K562 (cell line): ENCODE results near the gene ZNF689. TPM values are rescaled to one million over a fixed set of nuclear protein-coding genes. Genes with fewer than 3 reads are reported as not detected.

Source experiments
- ELF4 ChIP-seq: fragments of 450-650 bp; formaldehyde crosslinking; IDR thresholded peaks from 2 replicates; pipeline ENCODE4 v1.4.0; 2022; ENCODE audit warnings: missing genetic modification characterization
- FOXJ3 ChIP-seq: sonication (generic); formaldehyde crosslinking; IDR thresholded peaks from 2 replicates; pipeline ENCODE4 v1.4.0; 2020; ENCODE audit warnings: mild to moderate bottlenecking, missing genetic modification reagents
- HES1 ChIP-seq: fragments of 450-650 bp; IDR thresholded peaks from 2 replicates; pipeline ENCODE4 v1.6.1; 2016; ENCODE audit warnings: low read depth, mild to moderate bottlenecking, moderate library complexity
- MBD1 ChIP-seq: fragments of 250-450 bp; sonication (Bioruptor Pico); IDR thresholded peaks from 2 replicates; pipeline ENCODE4 v1.8.0; 2022; ENCODE audit warnings: inconsistent platforms
- NCOR1 ChIP-seq: fragments of 450-650 bp; IDR thresholded peaks from 2 replicates; pipeline ENCODE4 v1.6.1; 2016; ENCODE audit warnings: mild to moderate bottlenecking, moderate library complexity
- NKRF ChIP-seq: fragments of 450-650 bp; IDR thresholded peaks from 2 replicates; pipeline ENCODE4 v1.6.1; 2016; ENCODE audit warnings: borderline replicate concordance
- SMARCB1 ChIP-seq: IDR thresholded peaks from 2 replicates; pipeline ENCODE4 v1.6.1; 2011; ENCODE audit warnings: improper control_type of control experiment, low read depth; ENCODE audit not compliant: insufficient read length
- TCF7L2 ChIP-seq: fragments of 150-350 bp; IDR thresholded peaks from 2 replicates; pipeline ENCODE4 v1.6.1; 2016; ENCODE audit warnings: low read depth, mild to moderate bottlenecking, low read length, moderate library complexity
- THAP7 ChIP-seq: fragments of 250-450 bp; sonication (Bioruptor Pico); IDR thresholded peaks from 2 replicates; pipeline ENCODE4 v1.5.0; 2021
- TRIM28 ChIP-seq: fragments of 450-650 bp; IDR thresholded peaks from 2 replicates; pipeline ENCODE4 v1.6.1; 2017
- ZFP36 ChIP-seq: fragments of 150-350 bp; IDR thresholded peaks from 2 replicates; pipeline ENCODE4 v1.6.1; 2018; ENCODE audit warnings: low read length, low read depth; ENCODE audit not compliant: partially characterized antibody
- ZNF143 ChIP-seq: sonication (generic); formaldehyde crosslinking; IDR thresholded peaks from 2 replicates; pipeline ENCODE4 v1.9.0; 2022; ENCODE audit warnings: mild to moderate bottlenecking, missing genetic modification reagents
- ZNF280A ChIP-seq: fragments of 450-650 bp; IDR thresholded peaks from 2 replicates; pipeline ENCODE4 v1.6.1; 2018; ENCODE audit warnings: mild to moderate bottlenecking, low read depth; ENCODE audit not compliant: partially characterized antibody
- ZNF512 ChIP-seq: IDR thresholded peaks from 2 replicates; pipeline ENCODE4 v1.6.1; 2016; ENCODE audit warnings: missing genetic modification characterization, missing compliant biosample characterization
- ZNF780A ChIP-seq: fragments of 250-450 bp; sonication (Bioruptor Pico); IDR thresholded peaks from 2 replicates; pipeline ENCODE4 v1.5.0; 2021; ENCODE audit warnings: mild to moderate bottlenecking
- polyA plus RNA-seq, 8 experiments: library from polyadenylated mRNA; depleted of rRNA in 4 of 8; stranded (reverse) in 5 of 8; unstranded in 3 of 8; fragments of >200 nt; fragmentation: Nextera tagmentation in 2 of 8; fragmentation: Illumina TruSeq in 1 of 8; extraction: Ambion mirVana in 2 of 8; extraction: Trizol in 1 of 8; gene quantifications; 2 replicates each; pipeline versions ENCODE4 v1.2.1 to v1.2.3, GENCODE V29; 2011 to 2014; ENCODE audit warnings: inconsistent platforms in 1 of 8, missing spikeins in 1 of 8
- total RNA-seq, 7 experiments: library from RNA; depleted of rRNA in 6 of 7; stranded (reverse); fragments of >200 nt in 6 of 7; fragmentation: Illumina TruSeq in 2 of 7; extraction: Trizol in 2 of 7; gene quantifications; 2 replicates each; pipeline versions ENCODE4 v1.2.1 to v1.2.3, GENCODE V29; 2011 to 2021; ENCODE audit warnings: low replicate concordance in 1 of 7

Gene ZNF689
- total and polyA plus RNA-seq, 9 of the 15 experiments (the other 6 are each of a cell fraction or from before 2014, with no cell fraction given): 5.4 to 15.4 (median 10.8) TPM

GRCh38 chr16:30656974-30657865 is 47.0 kb upstream of the ZNF689 start (continued):
- TF ChIP-seq MBD1 (CRISPR knock-in tag): no peak
- TF ChIP-seq FOXJ3 (CRISPR knock-in tag): no peak
- TF ChIP-seq SMARCB1: no peak
- TF ChIP-seq ZNF780A (CRISPR knock-in tag): no peak
- TF ChIP-seq HES1: no peak
- no peak for TF ChIP-seq NCOR1
- TF ChIP-seq TCF7L2: no peak
- TF ChIP-seq ZNF512 (tag): no peak
- peak; percentile 49 for TF ChIP-seq ZNF280A
- no peak for TF ChIP-seq TRIM28
- TF ChIP-seq THAP7: 0 out of 2 replicates have a peak, but pooled peaks have one; percentile 27
- no peak for TF ChIP-seq ZFP36
- no peak for TF ChIP-seq ELF4 (CRISPR knock-in tag)
- TF ChIP-seq ZNF143: no peak
- peak; percentile 80; the same call in 1 of the 2 replicates for TF ChIP-seq NKRF
